Measurements from ENCODE around the gene DENND4C.
"Not testable (repeated sequence)": the region's sequence is repeated elsewhere in the genome, so short reads cannot be mapped to it uniquely, and the experiment has no call there.

Gene DENND4C

GRCh38 chr9:19230355-19231125 is at the start of gene DENND4C:
Gene DENND4C (plus strand): TSS chr9:19230693. CDS start chr9:19276175, 45,482 bp downstream.
- peak; percentile 18 for DNase-seq

- DNase-seq, result no peak
Measured at GRCh38 chr9:19180991-19181390, 49.5 kb upstream of the DENND4C start.

- DNase-seq, result no peak
Measured at GRCh38 chr9:19181561-19181960, 48.9 kb upstream of the DENND4C start.

- no peak for DNase-seq
Measured at GRCh38 chr9:19184144-19184917, 46.2 kb upstream of the DENND4C start.

GRCh38 chr9:19185191-19185590 is 45.3 kb upstream of the DENND4C start:
- no peak for DNase-seq

GRCh38 chr9:19186232-19186631 is 44.3 kb upstream of the DENND4C start:
- DNase-seq, result no peak

- no peak for DNase-seq
Measured at GRCh38 chr9:19188771-19189170, 41.7 kb upstream of the DENND4C start.

GRCh38 chr9:19192202-19193028 is 38.1 kb upstream of the DENND4C start:
- no peak for DNase-seq

- no peak for DNase-seq
Measured at GRCh38 chr9:19193029-19193324, 37.5 kb upstream of the DENND4C start.

- DNase-seq, result not testable (repeated sequence)
Measured at GRCh38 chr9:19193358-19193973, 37.0 kb upstream of the DENND4C start.

- DNase-seq, result no peak
Measured at GRCh38 chr9:19198406-19198805, 32.1 kb upstream of the DENND4C start.

- DNase-seq, result no peak
Measured at GRCh38 chr9:19199012-19199411, 31.5 kb upstream of the DENND4C start.

- DNase-seq, result no peak
Measured at GRCh38 chr9:19200229-19200628, 30.3 kb upstream of the DENND4C start.

GRCh38 chr9:19201899-19202891 is 28.3 kb upstream of the DENND4C start:
- DNase-seq, result no peak

- no peak for DNase-seq
Measured at GRCh38 chr9:19203058-19203457, 27.4 kb upstream of the DENND4C start.

GRCh38 chr9:19208653-19209052 is 21.8 kb upstream of the DENND4C start:
- no peak for DNase-seq

GRCh38 chr9:19209188-19209587 is 21.3 kb upstream of the DENND4C start:
- no peak for DNase-seq

- DNase-seq, result no peak
Measured at GRCh38 chr9:19213823-19214222, 16.7 kb upstream of the DENND4C start.

GRCh38 chr9:19216466-19216865 is 14.0 kb upstream of the DENND4C start:
- DNase-seq, result no peak

GRCh38 chr9:19221326-19221725 is 9.2 kb upstream of the DENND4C start:
- DNase-seq, result no peak

- DNase-seq, result no peak
Measured at GRCh38 chr9:19223724-19224123, 6.8 kb upstream of the DENND4C start.

- no peak for DNase-seq
Measured at GRCh38 chr9:19224563-19224962, 5.9 kb upstream of the DENND4C start.

Measured in SHP77 treated with DMSO at 0.1 percent for 48 hours (cell line).